HG03432 (cell line): Measurements from ENCODE around the gene CCDC106.

Experiments used
- ATAC-seq: cut with Tn5 transposase; IDR thresholded peaks from one replicate; pipeline ENCODE4 v1.9.1; 2021; ENCODE audit warnings: mild to moderate bottlenecking, moderate library complexity; ENCODE audit not compliant: unreplicated experiment

Gene CCDC106

GRCh38 chr19:55666343-55667005, 18.5 kb downstream of the CCDC106 start:
- no peak for ATAC-seq

- ATAC-seq: no peak
Observed at GRCh38 chr19:55667006-55667381, 19.0 kb downstream of the CCDC106 start.

GRCh38 chr19:55667511-55667910, 19.5 kb downstream of the CCDC106 start:
- ATAC-seq: no peak

- no peak for ATAC-seq
Observed at GRCh38 chr19:55667958-55668357, 19.9 kb downstream of the CCDC106 start.

- no peak for ATAC-seq
Observed at GRCh38 chr19:55668603-55669348, 20.8 kb downstream of the CCDC106 start.

GRCh38 chr19:55669418-55670279, 21.6 kb downstream of the CCDC106 start:
- ATAC-seq: no peak

- ATAC-seq: no peak
Observed at GRCh38 chr19:55670280-55671053, 22.5 kb downstream of the CCDC106 start.

GRCh38 chr19:55671054-55671378, 23.0 kb downstream of the CCDC106 start:
- ATAC-seq: no peak

- ATAC-seq: no peak
Observed at GRCh38 chr19:55672418-55672817, 24.4 kb downstream of the CCDC106 start.

- no peak for ATAC-seq
Observed at GRCh38 chr19:55673465-55673864, 25.5 kb downstream of the CCDC106 start.

- no peak for ATAC-seq
Observed at GRCh38 chr19:55673889-55674288, 25.9 kb downstream of the CCDC106 start.

- no peak for ATAC-seq
Observed at GRCh38 chr19:55674459-55674840, 26.4 kb downstream of the CCDC106 start.

GRCh38 chr19:55674841-55675660, 27.0 kb downstream of the CCDC106 start, which contains the start of gene EPN1:
EPN1 (plus strand) TSS chr19:55675226; CDS start chr19:55678628, 3,402 bp downstream.
- peak; percentile 77 for ATAC-seq

- no peak for ATAC-seq
Observed at GRCh38 chr19:55675661-55676354, 27.8 kb downstream of the CCDC106 start.

GRCh38 chr19:55676383-55676782, 28.4 kb downstream of the CCDC106 start:
- no peak for ATAC-seq

GRCh38 chr19:55676889-55677505, 29.0 kb downstream of the CCDC106 start:
- no peak for ATAC-seq

- ATAC-seq: no peak
Observed at GRCh38 chr19:55677572-55678028, 29.6 kb downstream of the CCDC106 start.

- ATAC-seq: peak; percentile 67
Observed at GRCh38 chr19:55678121-55678671, 30.2 kb downstream of the CCDC106 start.
